Activated T-cell treated with anti-CD3 and anti-CD28 coated beads, Interleukin-2, amount 50 U/mL, for 4 hours (primary cell): ENCODE data around the gene GLYAT. TPM values are rescaled to one million over a fixed set of nuclear protein-coding genes. Genes with fewer than 3 reads are reported as not detected.
A peak's percentile ranks its signal among the peaks of the same experiment; 100 is the strongest.

Experiments
- ATAC-seq, 2 donors: fragments of 200-7000 bp; cut with Tn5 transposase; one replicate each; pipeline ENCODE4 v1.10.0; 2021
- DNase-seq: peaks from one replicate; pipeline ENCODE4 v3.0.0-alpha.2; 2020
- H3K27me3 Mint-ChIP-seq: one replicate; pipeline ENCODE4 v1.8.0; 2021; ENCODE audit warnings: low read depth, mixed read lengths
- H3K36me3 Mint-ChIP-seq: one replicate; pipeline ENCODE4 v1.8.0; 2022; ENCODE audit warnings: mixed read lengths; ENCODE audit not compliant: insufficient read depth
- H3K4me1 Mint-ChIP-seq: one replicate; pipeline ENCODE4 v1.8.0; 2021; ENCODE audit warnings: low read depth, mixed read lengths
- H3K4me3 Mint-ChIP-seq: one replicate; pipeline ENCODE4 v1.8.0; 2021; ENCODE audit warnings: mild to moderate bottlenecking, moderate library complexity, mixed read lengths
- H3K9me3 Mint-ChIP-seq: one replicate; pipeline ENCODE4 v1.8.0; 2021; ENCODE audit warnings: mixed read lengths
- total RNA-seq, 3 donors: library from RNA; stranded (reverse); gene quantifications; one replicate each; pipeline ENCODE4 v1.2.1, GENCODE V29; 2021

GLYAT gene
- total RNA-seq, 3 donors from 2014 or later: not detected

DNA sequence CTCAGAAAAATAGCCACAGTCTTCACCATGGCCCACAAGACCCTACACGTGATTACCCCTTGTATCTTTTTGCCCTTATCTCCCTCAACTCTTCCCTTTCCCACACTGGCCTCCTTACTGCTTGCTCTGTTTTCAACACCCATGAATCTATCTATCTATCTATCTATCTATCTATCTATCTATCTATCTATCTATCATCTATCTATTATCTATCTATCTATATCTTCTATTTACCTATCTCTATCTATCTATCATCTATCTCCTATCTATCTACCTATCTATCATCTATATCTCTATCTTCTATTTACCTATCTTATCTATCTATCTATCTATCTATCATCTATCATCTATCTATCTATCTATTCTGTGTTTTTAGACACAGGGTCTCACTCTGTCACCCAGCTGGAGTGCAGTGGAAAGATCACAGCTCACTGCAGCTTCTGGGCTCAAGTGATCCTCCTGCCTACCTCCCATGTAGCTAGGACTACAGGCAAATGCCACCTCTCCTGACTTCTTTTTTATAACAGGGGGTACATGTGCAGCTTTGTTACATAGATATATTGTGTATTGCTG is 55.1 kb downstream of the GLYAT start:
- Mint-ChIP-seq H3K27me3 (peaks cover 7% of the 10 kb centered on the region), H3K9me3 (no peaks in the 10 kb centered on the region), H3K4me1 (no peaks in the 10 kb centered on the region), H3K36me3 (no peaks in the 10 kb centered on the region), H3K4me3 (no peak overlapping the region)
- DNase-seq (no peak), ATAC-seq (no peak)

DNA sequence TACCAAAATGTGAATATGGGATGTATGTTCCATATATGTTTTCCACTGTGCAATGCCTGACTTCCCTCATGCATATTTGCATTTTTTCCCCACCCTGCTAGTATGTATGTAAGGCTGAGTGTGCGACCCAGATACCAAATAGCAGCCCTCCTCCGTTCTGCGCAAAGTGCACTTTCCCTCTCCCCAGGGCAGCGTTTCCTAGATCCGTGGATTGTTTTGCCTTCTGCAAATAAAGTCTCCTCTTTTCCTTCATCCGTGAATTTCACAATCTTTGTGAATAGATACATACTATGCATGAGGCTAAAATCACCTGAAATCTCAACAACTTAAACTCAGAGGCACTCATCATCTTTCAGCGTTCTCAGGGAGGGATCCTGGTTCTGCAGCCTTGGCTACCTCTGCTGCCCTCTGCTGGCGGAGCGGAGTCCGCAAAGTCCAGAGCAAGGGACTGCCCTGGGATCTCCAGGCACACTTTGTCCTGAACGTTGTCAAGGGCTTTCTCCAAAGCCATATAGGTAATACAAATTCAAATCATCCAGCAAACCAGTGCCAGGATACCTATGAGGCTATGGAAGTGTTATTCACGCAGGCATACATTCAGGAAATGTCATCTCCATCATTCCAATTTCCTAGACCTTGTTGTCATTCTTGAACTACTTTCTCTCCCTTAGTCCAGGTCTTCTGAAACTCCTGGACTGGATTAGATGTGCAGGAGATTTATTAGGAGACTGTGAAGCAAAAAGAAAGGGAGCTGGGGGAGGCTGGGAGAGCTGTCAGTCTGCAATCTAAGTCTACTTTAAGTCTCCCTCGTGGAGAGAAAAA is 56.2 kb downstream of the GLYAT start:
- Mint-ChIP-seq H3K27me3 (no peaks in the 10 kb centered on the region), H3K4me3 (no peak overlapping the region), H3K36me3 (no peaks in the 10 kb centered on the region), H3K9me3 (no peaks in the 10 kb centered on the region), H3K4me1 (no peaks in the 10 kb centered on the region)
- DNase-seq: peak; percentile 76
- ATAC-seq: peak; percentile 81 to 92

DNA sequence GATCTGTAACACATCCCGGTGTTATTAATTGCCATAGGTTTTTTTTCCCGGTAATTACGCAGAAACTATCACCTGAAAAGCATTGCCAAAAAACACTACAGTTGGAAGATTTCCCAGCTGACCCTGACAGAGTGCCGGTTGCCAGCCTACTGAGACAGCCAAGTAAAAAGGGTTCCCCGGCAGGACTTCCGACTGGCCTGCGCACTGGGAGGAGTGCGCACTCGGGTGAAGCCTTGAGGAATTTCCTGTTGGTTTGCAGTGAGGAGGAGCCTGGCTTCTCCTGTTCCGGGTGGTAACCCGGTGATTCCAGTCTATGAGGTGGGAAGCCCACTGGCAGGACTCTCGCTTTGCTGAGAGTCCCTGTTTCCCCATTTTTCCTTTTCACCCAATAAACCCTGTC is 57.1 kb downstream of the GLYAT start:
- Mint-ChIP-seq H3K36me3 (no peaks in the 10 kb centered on the region), H3K27me3 (no peaks in the 10 kb centered on the region), H3K4me3 (no peak overlapping the region), H3K9me3 (no peaks in the 10 kb centered on the region), H3K4me1 (no peaks in the 10 kb centered on the region)
- no peak for DNase-seq
- no peak for ATAC-seq

DNA sequence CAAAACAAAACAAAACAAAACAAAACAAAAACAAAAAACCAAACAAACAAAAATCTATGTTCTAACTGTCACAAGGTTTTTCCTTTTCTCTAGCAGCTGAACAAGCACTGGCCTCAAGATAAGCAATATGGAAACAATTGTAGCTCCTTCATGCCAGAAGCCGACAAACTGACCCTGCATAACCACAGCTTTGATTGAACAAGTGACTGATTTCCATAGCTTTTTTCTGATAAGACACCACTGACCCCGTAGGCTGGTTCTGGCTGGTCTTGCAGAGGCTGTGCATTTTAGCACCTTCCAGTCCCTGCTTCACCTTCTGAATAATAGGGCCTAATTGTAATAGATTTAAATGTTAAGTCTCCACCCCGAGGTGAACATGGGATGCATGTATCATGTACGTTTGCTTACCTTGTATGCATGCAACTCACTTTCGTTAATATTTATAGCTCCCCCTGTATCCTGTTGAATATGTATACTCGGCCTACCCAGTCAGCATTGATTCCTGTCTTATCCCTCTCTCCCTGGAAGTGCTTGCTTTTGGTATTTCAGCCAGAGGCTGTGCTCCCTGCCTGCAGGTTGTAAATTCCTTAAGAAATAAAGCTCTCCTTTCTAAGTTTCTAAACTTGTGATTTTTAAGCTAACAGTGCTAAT is 59.6 kb downstream of the GLYAT start:
- ATAC-seq (no peak), DNase-seq (no peak)
- no peaks in the 10 kb centered on the region for H3K36me3 Mint-ChIP-seq
- no peaks in the 10 kb centered on the region for H3K9me3 Mint-ChIP-seq
- H3K4me3 Mint-ChIP-seq: no peak overlapping the region
- no peaks in the 10 kb centered on the region for H3K4me1 Mint-ChIP-seq
- H3K27me3 Mint-ChIP-seq: no peaks in the 10 kb centered on the region

DNA sequence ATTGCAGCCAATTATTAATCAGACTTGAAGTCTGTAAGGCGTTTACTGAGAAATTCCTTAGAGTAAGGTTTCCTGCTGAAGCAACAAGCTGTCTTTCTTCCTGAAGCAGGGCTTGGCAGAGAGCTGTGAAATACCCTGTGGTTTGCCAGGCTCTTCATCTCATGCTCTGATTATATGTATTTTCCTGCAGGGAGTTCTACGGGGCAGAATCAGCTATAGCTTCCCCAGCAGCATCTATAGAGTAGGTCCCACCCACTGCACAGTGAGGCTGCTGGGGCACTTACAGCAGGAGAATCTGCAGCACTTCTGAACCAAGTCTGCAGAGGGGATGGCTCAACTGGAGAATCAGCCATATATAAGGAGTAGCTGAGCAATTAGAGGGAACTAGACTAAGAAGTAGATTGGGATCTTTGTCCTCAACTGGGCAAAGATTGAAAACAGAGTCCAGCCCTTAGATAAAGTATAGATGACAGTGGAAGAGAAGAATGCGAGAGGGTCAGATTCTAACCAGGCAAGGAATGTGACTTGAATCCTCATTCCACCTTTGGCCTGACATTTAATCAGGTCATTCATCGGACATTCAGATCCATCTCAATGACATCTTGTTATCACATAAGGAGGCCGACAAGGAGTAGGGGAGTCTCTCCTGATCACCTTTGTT is 71.7 kb downstream of the GLYAT start:
- Mint-ChIP-seq H3K27me3 (peaks cover 17% of the 10 kb centered on the region), H3K9me3 (no peaks in the 10 kb centered on the region), H3K4me3 (no peak overlapping the region), H3K36me3 (no peaks in the 10 kb centered on the region), H3K4me1 (peaks cover 2% of the 10 kb centered on the region)
- DNase-seq (no peak), ATAC-seq (no peak)

DNA sequence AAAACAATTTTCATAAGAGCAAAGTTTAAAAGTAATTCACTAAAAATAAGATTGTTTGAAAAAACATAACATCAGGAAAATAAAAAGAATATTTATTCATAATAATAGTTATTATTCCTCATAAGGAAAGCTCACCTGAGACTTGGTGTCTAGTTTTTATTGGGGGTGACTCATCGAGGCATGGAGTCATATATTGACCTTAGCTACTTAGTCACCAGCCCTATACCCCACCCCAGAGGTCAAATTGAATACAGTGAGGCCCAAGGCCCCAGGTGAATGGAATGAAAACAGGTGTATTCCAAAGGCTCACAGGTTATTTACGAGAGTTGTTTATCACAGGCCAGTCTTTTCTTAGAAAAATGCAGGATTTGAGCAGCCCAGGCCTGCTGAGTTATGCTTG is 72.3 kb downstream of the GLYAT start:
- H3K9me3 Mint-ChIP-seq: no peaks in the 10 kb centered on the region
- ATAC-seq: no peak
- H3K4me1 Mint-ChIP-seq: peaks cover 6% of the 10 kb centered on the region
- no peaks in the 10 kb centered on the region for H3K36me3 Mint-ChIP-seq
- H3K27me3 Mint-ChIP-seq: peaks cover 14% of the 10 kb centered on the region
- H3K4me3 Mint-ChIP-seq: no peak overlapping the region
- no peak for DNase-seq

Other genes with a start within 250 kb of the GLYAT start
- gene OR5B21, start 223.8 kb downstream of the GLYAT start, total RNA-seq: not detected
- 100 to 1,000 TPM; 102 to 116 (median 115) TPM for gene LPXN, start 156.1 kb downstream of the GLYAT start, total RNA-seq
- 10 to 100 TPM; 54.8 to 60.4 (median 54.9) TPM for gene ZFP91, start 152.9 kb downstream of the GLYAT start, total RNA-seq
- gene CNTF, start 109.3 kb downstream of the GLYAT start, total RNA-seq: 1 to 10 TPM; 3.5 to 4.3 (median 3.6) TPM
- not detected for gene GLYATL2, start 112.8 kb upstream of the GLYAT start, total RNA-seq
- gene GLYATL1, start 207.5 kb upstream of the GLYAT start, total RNA-seq: under 1 TPM in 1 of 3 donors, not detected in 2; 0.24 TPM